Activated naive CD8-positive, alpha-beta T cell treated with anti-CD3 and anti-CD28 coated beads, Interleukin-2, amount 10 ng/mL, durations not matched to agents 7 days and 5 days (primary cell): ENCODE results near the gene KDM4C. TPM values are rescaled to one million over a fixed set of nuclear protein-coding genes. Genes with fewer than 3 reads are reported as not detected.
"Not testable (repeated sequence)": the region's sequence is repeated elsewhere in the genome, so short reads cannot be mapped to it uniquely, and the experiment has no call there.

ENCODE experiments used
- ATAC-seq: fragments of 150-1000 bp; cut with Tn5 transposase; one replicate; pipeline ENCODE4 v1.10.0; 2021; ENCODE audit warnings: low read depth, moderate library complexity
- POLR2A ChIA-PET: fragments of 350-600 bp; sonication (Branson Sonifier 250); formaldehyde crosslinking; loops from one replicate; lab custom pipeline; 2021; ENCODE audit warnings: antibody characterized with exemption; lab: Charles Lee
- DNase-seq: peaks from one replicate; pipeline ENCODE4 v3.0.0; 2021
- H3K27ac Mint-ChIP-seq: one replicate; pipeline ENCODE4 v1.8.0; 2022; ENCODE audit warnings: mild to moderate bottlenecking, mixed read lengths
- H3K27me3 Mint-ChIP-seq: one replicate; pipeline ENCODE4 v1.8.0; 2022; ENCODE audit warnings: mild to moderate bottlenecking, moderate library complexity, mixed read lengths
- H3K36me3 Mint-ChIP-seq: one replicate; pipeline ENCODE4 v1.8.0; 2021; ENCODE audit warnings: mild to moderate bottlenecking, mixed read lengths
- H3K4me1 Mint-ChIP-seq: one replicate; pipeline ENCODE4 v1.8.0; 2021; ENCODE audit warnings: mixed read lengths
- H3K4me3 Mint-ChIP-seq: one replicate; pipeline ENCODE4 v1.8.0; 2022; ENCODE audit warnings: mild to moderate bottlenecking, moderate library complexity, mixed read lengths
- H3K9me3 Mint-ChIP-seq: one replicate; pipeline ENCODE4 v1.8.0; 2021; ENCODE audit warnings: mixed read lengths
- total RNA-seq, 2 experiments: library from RNA; stranded (reverse); gene quantifications; one replicate each; pipeline ENCODE4 v1.2.3, GENCODE V29; 2021

The KDM4C gene
- total RNA-seq, 2 experiments from 2014 or later, result 75.2 to 77.1 TPM

DNA sequence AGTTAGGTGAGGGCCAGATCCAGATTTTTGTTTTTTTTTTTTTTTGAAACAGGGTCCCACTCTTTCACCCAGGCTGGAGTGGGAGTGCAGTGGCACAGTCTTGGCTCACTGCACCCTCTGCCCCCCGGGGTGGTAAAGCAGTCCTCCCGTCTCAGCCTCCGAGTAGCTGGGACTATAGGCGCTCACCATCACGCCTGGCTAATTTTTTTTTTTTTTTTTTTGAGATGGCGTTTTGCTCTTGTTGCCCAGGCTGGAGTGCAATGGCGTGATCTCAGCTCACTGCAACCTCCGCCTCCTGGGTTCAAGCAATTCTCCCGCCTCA lies 31.2 kb downstream of the KDM4C start:
- DNase-seq, H3K9me3 Mint-ChIP-seq, POLR2A ChIA-PET, H3K4me1 Mint-ChIP-seq, ATAC-seq, H3K27ac Mint-ChIP-seq, H3K27me3 Mint-ChIP-seq, H3K4me3 Mint-ChIP-seq: not testable (repeated sequence)
- H3K36me3 Mint-ChIP-seq, result peaks cover 16% of the 10 kb centered on the region

DNA sequence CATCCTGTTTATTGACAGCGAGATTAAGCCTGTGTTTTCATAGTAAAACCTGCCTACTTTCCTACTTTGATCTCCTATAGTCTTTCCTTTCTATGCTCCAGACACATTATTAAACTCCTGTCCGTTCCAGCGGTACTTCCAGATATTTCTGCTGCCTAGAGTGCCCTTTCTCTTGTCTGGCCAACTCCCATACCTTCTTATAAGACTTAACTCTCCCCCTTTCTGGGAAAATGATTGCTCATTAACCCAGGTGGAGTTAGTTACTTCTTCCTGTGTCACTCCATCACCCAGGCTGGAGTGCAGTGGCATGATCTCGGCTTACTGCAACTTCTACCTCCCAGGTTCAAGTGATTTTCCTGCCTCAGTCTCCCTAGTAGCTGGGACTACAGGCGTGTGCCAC lies 33.1 kb downstream of the KDM4C start:
- DNase-seq (no peak), ATAC-seq (no peak)
- H3K4me1 Mint-ChIP-seq, result peaks cover 6% of the 10 kb centered on the region
- peaks cover 1% of the 10 kb centered on the region for H3K9me3 Mint-ChIP-seq
- POLR2A ChIA-PET, result no interaction called here
- no peaks in the 10 kb centered on the region for H3K27me3 Mint-ChIP-seq
- H3K27ac Mint-ChIP-seq, result no peak overlapping the region
- no peak overlapping the region for H3K4me3 Mint-ChIP-seq
- peaks cover 26% of the 10 kb centered on the region for H3K36me3 Mint-ChIP-seq

DNA sequence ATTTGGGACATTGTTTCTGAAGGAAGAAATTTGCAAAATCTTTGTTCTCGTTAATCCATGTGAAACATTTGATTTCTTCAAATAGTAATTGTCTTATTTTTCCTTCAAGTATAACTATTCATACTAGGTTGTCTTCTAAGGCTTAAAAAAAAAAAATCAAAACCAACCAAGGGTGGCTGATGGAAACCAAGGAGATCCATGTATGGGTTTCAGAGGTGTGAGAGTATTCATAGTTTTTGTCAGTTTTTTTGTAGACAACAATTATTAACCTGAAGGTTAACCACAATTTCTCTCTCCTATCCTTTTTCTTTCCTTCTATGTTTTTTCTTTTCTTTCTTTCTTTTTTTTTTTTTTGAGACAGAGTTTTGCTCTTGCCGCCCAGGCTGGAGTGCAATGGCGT lies 35.4 kb downstream of the KDM4C start:
- Mint-ChIP-seq H3K4me3 (no peak overlapping the region), H3K4me1 (peaks cover 5% of the 10 kb centered on the region), H3K27ac (no peak overlapping the region), H3K9me3 (peaks cover 6% of the 10 kb centered on the region), H3K36me3 (peaks cover 43% of the 10 kb centered on the region), H3K27me3 (no peaks in the 10 kb centered on the region)
- DNase-seq (no peak), ATAC-seq (no peak)
- POLR2A ChIA-PET, result no interaction called here

DNA sequence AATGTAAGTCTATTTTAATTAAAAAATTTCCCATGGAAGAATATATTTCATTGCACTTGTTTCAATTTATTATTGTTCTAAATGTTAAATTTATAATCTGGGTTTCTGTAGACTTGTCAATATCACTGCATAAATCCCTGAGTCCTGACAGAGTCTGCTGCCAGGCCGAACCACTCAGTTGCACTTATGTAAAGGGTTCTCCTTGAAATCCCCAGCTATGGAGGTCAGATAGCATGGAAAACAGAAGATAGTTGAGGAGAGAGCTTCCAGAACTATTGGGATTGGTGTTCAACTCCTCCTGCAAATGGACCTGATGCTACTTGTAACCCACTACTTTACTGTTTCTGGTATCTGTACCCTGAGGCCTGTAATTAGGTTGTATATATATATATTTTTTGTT lies 37.2 kb downstream of the KDM4C start:
- POLR2A ChIA-PET, result no interaction called here
- peaks cover 43% of the 10 kb centered on the region for H3K36me3 Mint-ChIP-seq
- ATAC-seq (no peak), DNase-seq (no peak)
- H3K27me3 Mint-ChIP-seq, result no peaks in the 10 kb centered on the region
- H3K4me1 Mint-ChIP-seq, result peaks cover 4% of the 10 kb centered on the region
- peaks cover 5% of the 10 kb centered on the region for H3K9me3 Mint-ChIP-seq
- no peak overlapping the region for H3K27ac Mint-ChIP-seq
- H3K4me3 Mint-ChIP-seq, result no peak overlapping the region

DNA sequence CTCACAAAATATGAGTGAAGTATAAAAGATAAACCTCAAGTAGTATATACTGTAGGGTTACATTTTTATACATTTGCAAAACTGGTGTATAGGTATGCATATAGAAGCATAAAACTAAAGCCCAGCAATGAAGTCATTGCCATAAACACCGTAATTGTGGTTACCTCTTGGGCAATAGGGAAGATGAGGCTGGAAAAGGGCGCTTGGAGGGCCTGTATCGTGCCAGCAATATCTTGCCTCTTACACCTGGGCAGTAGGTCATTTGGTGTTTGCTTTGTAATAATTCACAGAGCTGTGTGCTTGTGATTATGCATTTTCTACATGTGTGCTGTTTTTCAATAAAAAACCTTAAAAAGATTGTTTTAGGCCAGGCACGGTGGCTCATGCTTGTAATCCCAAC lies 45.2 kb downstream of the KDM4C start:
- Mint-ChIP-seq H3K4me3 (no peak overlapping the region), H3K4me1 (peaks cover 3% of the 10 kb centered on the region), H3K27ac (no peak overlapping the region), H3K36me3 (peaks cover 27% of the 10 kb centered on the region), H3K9me3 (no peaks in the 10 kb centered on the region), H3K27me3 (no peaks in the 10 kb centered on the region)
- no peak for DNase-seq
- no peak for ATAC-seq
- POLR2A ChIA-PET, result no interaction called here

DNA sequence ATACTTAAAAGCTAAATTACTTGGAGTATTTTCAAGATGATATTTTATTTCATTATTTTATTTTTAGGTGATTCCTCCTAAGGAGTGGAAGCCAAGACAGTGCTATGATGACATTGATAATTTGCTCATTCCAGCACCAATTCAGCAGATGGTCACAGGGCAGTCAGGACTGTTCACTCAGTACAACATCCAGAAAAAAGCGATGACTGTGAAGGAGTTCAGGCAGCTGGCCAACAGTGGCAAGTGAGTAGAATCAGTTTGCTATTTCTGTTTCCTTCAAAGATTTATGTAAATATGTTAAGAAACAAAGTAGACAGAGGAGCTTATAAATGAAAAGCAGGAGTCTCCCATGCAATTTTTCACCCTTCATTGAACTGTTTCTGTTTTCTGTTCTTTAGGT lies 47.8 kb downstream of the KDM4C start:
- Mint-ChIP-seq H3K4me1 (peaks cover 2% of the 10 kb centered on the region), H3K4me3 (no peak overlapping the region), H3K36me3 (peaks cover 26% of the 10 kb centered on the region), H3K27me3 (no peaks in the 10 kb centered on the region), H3K27ac (no peak overlapping the region), H3K9me3 (no peaks in the 10 kb centered on the region)
- DNase-seq (no peak), ATAC-seq (no peak)
- POLR2A ChIA-PET, result no interaction called here

DNA sequence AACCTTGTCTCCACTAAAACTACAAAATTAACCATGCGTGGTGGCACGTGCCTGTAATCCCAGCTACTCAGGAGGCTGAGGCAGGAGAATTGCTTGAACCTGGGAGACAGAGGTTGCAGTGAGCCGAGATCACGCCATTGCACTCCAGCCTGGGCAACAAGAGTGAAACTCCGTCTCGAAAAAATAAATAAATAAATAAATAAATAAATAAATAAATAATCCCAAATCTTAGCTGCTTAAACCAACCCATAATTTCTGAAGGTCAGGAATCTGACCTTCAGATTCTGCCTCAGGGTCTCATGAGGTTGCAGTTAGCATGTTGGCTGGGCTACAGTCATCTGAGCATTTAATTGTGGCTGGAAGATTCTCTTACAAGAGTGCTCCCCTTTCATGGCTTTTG lies 48.5 kb downstream of the KDM4C start:
- not testable (repeated sequence) for DNase-seq, H3K9me3 Mint-ChIP-seq, H3K4me3 Mint-ChIP-seq

DNA sequence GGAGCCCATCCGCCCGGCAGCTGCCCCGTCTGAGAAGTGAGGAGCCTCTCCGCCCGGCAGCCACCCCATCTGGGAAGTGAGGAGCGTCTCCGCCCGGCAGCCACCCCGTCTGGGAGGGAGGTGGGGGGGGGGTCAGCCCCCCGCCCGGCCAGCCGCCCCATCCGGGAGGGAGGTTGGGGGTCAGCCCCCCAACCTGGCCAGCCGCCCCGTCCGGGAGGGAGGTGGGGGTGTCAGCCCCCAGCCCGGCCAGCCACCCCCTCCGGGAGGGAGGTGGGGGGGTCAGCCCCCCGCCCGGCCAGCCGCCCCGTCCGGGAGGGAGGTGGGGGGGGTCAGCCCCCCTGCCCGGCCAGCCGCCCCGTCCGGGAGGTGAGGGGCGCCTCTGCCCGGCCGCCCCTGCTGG lies 49.9 kb downstream of the KDM4C start:
- H3K27ac Mint-ChIP-seq, H3K4me1 Mint-ChIP-seq, ATAC-seq, DNase-seq, H3K4me3 Mint-ChIP-seq, POLR2A ChIA-PET, H3K27me3 Mint-ChIP-seq, H3K9me3 Mint-ChIP-seq: not testable (repeated sequence)
- H3K36me3 Mint-ChIP-seq, result peaks cover 25% of the 10 kb centered on the region

More for the DNA sequence above, 48.5 kb downstream of the KDM4C start:
- ATAC-seq, H3K27ac Mint-ChIP-seq, H3K27me3 Mint-ChIP-seq, POLR2A ChIA-PET, H3K4me1 Mint-ChIP-seq: not testable (repeated sequence)
- H3K36me3 Mint-ChIP-seq, result peaks cover 24% of the 10 kb centered on the region

DNA sequence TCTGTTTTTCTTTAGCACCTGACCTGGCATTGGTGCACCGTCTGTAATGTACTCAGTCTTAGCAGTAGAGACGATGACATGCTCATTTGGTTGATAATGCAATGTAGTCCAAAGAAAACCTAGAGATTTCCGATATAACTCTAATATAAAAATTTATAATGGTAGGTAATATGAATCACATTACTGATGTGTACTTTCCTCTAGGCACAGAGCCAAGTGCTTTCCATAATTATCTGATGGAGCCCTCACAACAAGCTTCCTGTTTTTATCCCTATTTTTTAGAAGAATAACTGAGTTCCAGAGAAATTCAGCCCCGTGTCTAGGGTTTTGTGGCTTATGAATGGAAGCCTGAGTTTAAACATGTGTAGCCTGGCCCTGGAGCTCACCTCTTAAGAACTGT lies 53.7 kb downstream of the KDM4C start:
- Mint-ChIP-seq H3K36me3 (peaks cover 13% of the 10 kb centered on the region), H3K27ac (no peak overlapping the region), H3K4me3 (no peak overlapping the region), H3K4me1 (no peaks in the 10 kb centered on the region), H3K9me3 (no peaks in the 10 kb centered on the region), H3K27me3 (no peaks in the 10 kb centered on the region)
- DNase-seq (no peak), ATAC-seq (no peak)
- POLR2A ChIA-PET, result no interaction called here

DNA sequence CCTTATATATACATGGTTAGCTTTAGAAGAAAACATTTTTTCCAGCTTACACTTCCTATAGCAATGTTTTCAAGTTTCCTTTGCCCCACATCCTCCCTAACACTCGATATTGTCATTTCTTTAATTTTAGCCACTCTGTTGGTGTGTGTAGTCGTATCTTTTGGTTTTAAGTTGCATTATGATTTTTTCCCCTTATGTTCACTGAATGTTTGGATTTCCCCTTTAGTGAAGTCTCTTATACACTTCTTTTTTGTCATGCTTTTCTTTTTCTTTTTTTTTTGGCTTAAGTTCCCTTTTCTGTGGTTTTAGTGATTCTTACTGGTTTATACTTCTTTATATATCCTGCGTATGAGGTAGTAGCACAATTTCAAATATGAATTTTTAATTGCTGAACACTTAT lies 58.8 kb downstream of the KDM4C start:
- POLR2A ChIA-PET, result no interaction called here
- peaks cover 2% of the 10 kb centered on the region for H3K9me3 Mint-ChIP-seq
- ATAC-seq (no peak), DNase-seq (no peak)
- peaks cover 17% of the 10 kb centered on the region for H3K4me1 Mint-ChIP-seq
- H3K36me3 Mint-ChIP-seq, result peaks cover 27% of the 10 kb centered on the region
- no peak overlapping the region for H3K4me3 Mint-ChIP-seq
- H3K27me3 Mint-ChIP-seq, result no peaks in the 10 kb centered on the region
- H3K27ac Mint-ChIP-seq, result no peak overlapping the region

DNA sequence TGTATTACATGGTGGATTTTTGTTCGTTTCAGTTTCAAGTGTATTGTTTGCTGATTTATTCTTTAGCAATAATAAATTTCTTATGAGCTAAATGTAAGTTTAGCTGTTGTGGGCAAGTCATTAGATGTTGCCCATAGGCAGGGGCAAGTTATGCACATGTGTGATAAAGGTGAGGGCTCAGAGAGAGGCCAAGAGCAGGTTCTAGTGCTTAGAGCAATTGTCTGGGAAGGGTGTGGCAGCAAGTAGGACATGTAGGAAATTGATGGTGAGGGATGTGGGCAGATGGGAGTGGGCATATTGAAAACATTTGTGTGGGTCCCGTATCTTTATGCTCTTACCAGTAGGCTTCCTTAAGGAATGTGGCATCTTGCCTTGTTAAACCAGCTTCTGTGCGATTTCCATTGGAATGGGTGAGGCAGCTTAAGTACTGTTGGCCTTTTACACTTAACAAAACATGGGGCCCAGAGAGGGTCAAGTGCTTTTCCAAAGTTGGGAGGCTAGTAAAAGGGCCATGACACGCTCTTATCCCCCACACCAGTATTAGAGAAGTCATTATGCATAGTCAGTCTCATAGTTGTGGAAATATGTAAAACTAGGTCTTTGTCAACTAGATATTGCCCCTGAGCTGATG lies 60.6 kb downstream of the KDM4C start:
- Mint-ChIP-seq H3K9me3 (peaks cover 2% of the 10 kb centered on the region), H3K4me3 (no peak overlapping the region), H3K36me3 (peaks cover 27% of the 10 kb centered on the region), H3K27ac (no peak overlapping the region), H3K27me3 (no peaks in the 10 kb centered on the region), H3K4me1 (peaks cover 19% of the 10 kb centered on the region)
- no peak for DNase-seq
- POLR2A ChIA-PET, result no interaction called here
- ATAC-seq, result no peak

DNA sequence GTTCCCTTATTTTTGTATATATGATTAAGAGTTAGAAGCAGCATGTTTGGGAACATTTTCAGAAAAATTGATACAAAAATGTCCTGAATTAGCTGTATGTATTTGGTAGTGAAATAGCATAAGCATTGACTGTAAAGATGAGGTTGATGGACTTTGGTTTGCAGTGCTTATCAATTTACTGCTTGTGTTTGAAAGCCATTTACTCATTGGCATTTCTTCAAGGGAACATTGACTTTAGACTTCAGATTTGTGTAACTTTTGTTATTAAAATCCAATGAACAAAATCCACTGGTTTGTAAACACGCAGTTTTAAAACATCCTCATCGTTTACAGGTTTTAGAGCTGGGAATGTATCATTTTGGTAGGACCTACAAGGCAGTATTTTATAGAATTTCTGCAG lies 61.3 kb downstream of the KDM4C start:
- peaks cover 2% of the 10 kb centered on the region for H3K9me3 Mint-ChIP-seq
- H3K4me1 Mint-ChIP-seq, result peaks cover 20% of the 10 kb centered on the region
- peaks cover 31% of the 10 kb centered on the region for H3K36me3 Mint-ChIP-seq

DNA sequence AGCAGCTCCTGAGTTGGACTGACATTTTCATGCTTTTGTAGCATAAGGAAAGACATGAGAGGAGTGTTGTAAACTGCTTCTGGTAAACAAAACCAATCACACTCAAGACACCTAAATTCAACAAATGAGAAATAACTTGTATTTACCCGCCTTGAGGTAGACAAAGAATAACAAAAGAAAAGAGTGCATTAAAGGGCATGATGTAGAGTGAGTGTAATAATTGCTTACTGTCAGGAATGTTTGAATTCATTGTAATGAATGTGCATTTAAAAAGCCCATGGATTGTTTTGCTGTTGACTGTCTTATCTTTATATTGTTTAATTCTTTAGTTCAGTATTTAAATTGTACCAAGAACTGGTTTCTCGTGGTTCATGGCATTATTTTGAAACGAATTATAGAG lies 61.8 kb downstream of the KDM4C start:
- Mint-ChIP-seq H3K9me3 (peaks cover 2% of the 10 kb centered on the region), H3K27me3 (no peaks in the 10 kb centered on the region), H3K4me3 (no peak overlapping the region), H3K4me1 (peaks cover 20% of the 10 kb centered on the region), H3K36me3 (peaks cover 31% of the 10 kb centered on the region), H3K27ac (no peak overlapping the region)
- ATAC-seq (no peak), DNase-seq (no peak)
- POLR2A ChIA-PET, result no interaction called here

More for the DNA sequence above, 61.3 kb downstream of the KDM4C start:
- Mint-ChIP-seq H3K27ac (no peak overlapping the region), H3K4me3 (no peak overlapping the region), H3K27me3 (no peaks in the 10 kb centered on the region)
- no peak for ATAC-seq
- POLR2A ChIA-PET, result no interaction called here
- no peak for DNase-seq

DNA sequence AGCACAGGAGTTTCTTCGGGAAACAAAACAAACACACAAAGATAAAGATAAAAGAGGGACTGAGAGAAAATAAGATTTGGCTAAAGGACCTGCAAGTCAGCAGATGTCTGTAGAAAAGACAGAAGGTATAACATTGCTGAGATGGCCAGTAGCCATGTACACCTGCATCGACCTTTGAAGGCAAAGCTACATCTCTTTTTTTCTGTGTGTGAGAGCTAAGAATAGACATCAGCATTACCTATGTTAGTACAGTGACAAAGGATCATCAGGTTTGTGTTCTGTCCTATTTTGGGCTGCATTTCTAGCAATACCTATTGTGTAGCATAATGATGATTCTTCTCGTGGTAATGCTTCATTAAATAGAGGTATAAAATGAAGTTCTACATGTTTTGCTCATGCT lies 64.9 kb downstream of the KDM4C start:
- Mint-ChIP-seq H3K27me3 (no peaks in the 10 kb centered on the region), H3K4me3 (no peak overlapping the region), H3K4me1 (peaks cover 20% of the 10 kb centered on the region), H3K27ac (no peak overlapping the region), H3K9me3 (peaks cover 2% of the 10 kb centered on the region), H3K36me3 (peaks cover 33% of the 10 kb centered on the region)
- ATAC-seq (no peak), DNase-seq (no peak)
- POLR2A ChIA-PET, result no interaction called here
